Measurements from ENCODE around the gene ST7L. TPM values are rescaled to one million over a fixed set of nuclear protein-coding genes. Genes with fewer than 3 reads are reported as not detected.

The ST7L gene
- total and polyA plus RNA-seq, 2 donors (not counting 3 experiments of a cell fraction or from before 2014, with no cell fraction given) = 12.3 to 28.4 TPM

GRCh38 chr1:112589766-112590165 is 29.2 kb downstream of the ST7L start:
- H3K4me2 ChIP-seq (ENCODE audit: insufficient read depth, low read length) = no peak overlapping the region
- no peak for FAIRE-seq
- CTCF ChIA-PET = interaction anchor here (6.5 kb wide), 1 partner anchor 88 kb away, joined by 38 read pairs; no protein-coding TSS in a partner anchor
- H3K36me3 ChIP-seq (ENCODE audit: control insufficient read depth in 2 of 2, extremely low read depth in 1 of 2, insufficient read depth in 2 of 2, low read length in 2 of 2) = peaks cover 0 to 9% of the 10 kb centered on the region in 2 experiments
- no peaks in the 10 kb centered on the region for H3K9me1 ChIP-seq (replicated peaks; ENCODE audit: control insufficient read depth, extremely low read depth, insufficient read depth, low read length)
- dilution Hi-C loops (cut with MboI; ENCODE audit: extremely low pct_ligation_motif_present, low sequenced_read_pairs) = no loop called here
- H3K79me2 ChIP-seq (ENCODE audit: control insufficient read depth, insufficient read depth, low read length) = no peaks in the 10 kb centered on the region
- no peak overlapping the region for H2AFZ ChIP-seq (ENCODE audit: low read depth, low read length)
- H3K9ac ChIP-seq (replicated peaks; ENCODE audit: extremely low read depth, insufficient read depth, low read length) = no peak overlapping the region
- intact Hi-C loops (cut with micrococcal nuclease) = loop anchor here (5.0 kb wide), 2 partner anchors 42 to 87 kb away; no protein-coding TSS in a partner anchor
- H3K27me3 ChIP-seq (ENCODE audit: control insufficient read depth in 2 of 2, insufficient read depth in 2 of 2, low read length in 2 of 2) = no peaks in the 10 kb centered on the region
- no peak overlapping the region for H3K27ac ChIP-seq (ENCODE audit: insufficient read depth, low read depth, low read length)
- POLR2A ChIA-PET = no interaction called here
- no peak for DNase-seq (ENCODE audit: low read depth, low spot score)
- H4K20me1 ChIP-seq (replicated peaks; ENCODE audit: control insufficient read depth, extremely low read depth, insufficient read depth, low read length) = no peaks in the 10 kb centered on the region
- BruUV-seq (replicated peaks) = no TSS peak
- H3K9me3 ChIP-seq (replicated peaks; ENCODE audit: control insufficient read depth, insufficient read depth, low read length) = no peaks in the 10 kb centered on the region
- H3K4me3 ChIP-seq (replicated peaks in 1 of 3; ENCODE audit: insufficient read depth in 1 of 3, low read depth in 1 of 3, low read length in 3 of 3) = no peak overlapping the region
- TF ChIP-seq GATA2 (IDR thresholded peaks at IDR 0.05; ENCODE audit: insufficient read depth, insufficient read length, low read depth, low read length) = no peak
- TF ChIP-seq JUN (IDR thresholded peaks at IDR 0.05; ENCODE audit: borderline replicate concordance, insufficient read depth, insufficient read length, low read depth) = no peak
- peaks cover 20% of the 10 kb centered on the region for H3K4me1 ChIP-seq (ENCODE audit: control insufficient read depth, extremely low read depth, insufficient read depth, low read length)

- FAIRE-seq = no peak
- no peak overlapping the region for H3K4me2 ChIP-seq (ENCODE audit: insufficient read depth, low read length)
- H3K27me3 ChIP-seq (ENCODE audit: control insufficient read depth in 2 of 2, insufficient read depth in 2 of 2, low read length in 2 of 2) = no peaks in the 10 kb centered on the region
- intact Hi-C loops (cut with micrococcal nuclease) (no loop called here), dilution Hi-C loops (cut with MboI; ENCODE audit: extremely low pct_ligation_motif_present, low sequenced_read_pairs) (no loop called here)
- H3K9me1 ChIP-seq (replicated peaks; ENCODE audit: control insufficient read depth, extremely low read depth, insufficient read depth, low read length) = no peaks in the 10 kb centered on the region
- no peak overlapping the region for H3K4me3 ChIP-seq (replicated peaks in 1 of 3; ENCODE audit: insufficient read depth in 1 of 3, low read depth in 1 of 3, low read length in 3 of 3)
- BruUV-seq (replicated peaks) = no TSS peak
- H4K20me1 ChIP-seq (replicated peaks; ENCODE audit: control insufficient read depth, extremely low read depth, insufficient read depth, low read length) = no peaks in the 10 kb centered on the region
- H3K9ac ChIP-seq (replicated peaks; ENCODE audit: extremely low read depth, insufficient read depth, low read length) = no peak overlapping the region
- H3K9me3 ChIP-seq (replicated peaks; ENCODE audit: control insufficient read depth, insufficient read depth, low read length) = no peaks in the 10 kb centered on the region
- H3K4me1 ChIP-seq (ENCODE audit: control insufficient read depth, extremely low read depth, insufficient read depth, low read length) = no peaks in the 10 kb centered on the region
- no peak for DNase-seq (ENCODE audit: low read depth, low spot score)
- ChIA-PET CTCF (interaction anchor here (1.1 to 2.3 kb wide), 3 partner anchors 10 to 82 kb away, joined by 3 to 9 read pairs (median 5); no protein-coding TSS in a partner anchor), POLR2A (no interaction called here)
- H3K36me3 ChIP-seq (ENCODE audit: control insufficient read depth in 2 of 2, extremely low read depth in 1 of 2, insufficient read depth in 2 of 2, low read length in 2 of 2) = no peaks in the 10 kb centered on the region
- no peak overlapping the region for H2AFZ ChIP-seq (ENCODE audit: low read depth, low read length)
- H3K79me2 ChIP-seq (ENCODE audit: control insufficient read depth, insufficient read depth, low read length) = no peaks in the 10 kb centered on the region
- no peak overlapping the region for H3K27ac ChIP-seq (ENCODE audit: insufficient read depth, low read depth, low read length)
- TF ChIP-seq FOS (IDR thresholded peaks at IDR 0.05; ENCODE audit: borderline replicate concordance, insufficient read depth, low read length) (no peak), MYC (IDR thresholded peaks at IDR 0.05; ENCODE audit: low read depth, low read length) (no peak), POLR2AphosphoS5 (IDR thresholded peaks at IDR 0.05; ENCODE audit: insufficient read depth, low read depth, low read length) (no peak), POLR2A (IDR thresholded peaks at IDR 0.05; ENCODE audit: low read depth, low read length) (no peak), EZH2 (IDR thresholded peaks at IDR 0.05; ENCODE audit: borderline replicate concordance, low read depth, low read length, severe bottlenecking) (no peak), JUN (IDR thresholded peaks at IDR 0.05; ENCODE audit: borderline replicate concordance, insufficient read depth, insufficient read length, low read depth) (no peak), GATA2 (IDR thresholded peaks at IDR 0.05; ENCODE audit: insufficient read depth, insufficient read length, low read depth, low read length) (no peak)
- TF ChIP-seq, protein P1, sequence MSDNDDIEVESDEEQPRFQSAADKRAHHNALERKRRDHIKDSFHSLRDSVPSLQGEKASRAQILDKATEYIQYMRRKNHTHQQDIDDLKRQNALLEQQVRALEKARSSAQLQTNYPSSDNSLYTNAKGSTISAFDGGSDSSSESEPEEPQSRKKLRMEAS (IDR thresholded peaks at IDR 0.05; ENCODE audit: insufficient read depth, insufficient read length) = no peak
- TF ChIP-seq, protein P2, sequence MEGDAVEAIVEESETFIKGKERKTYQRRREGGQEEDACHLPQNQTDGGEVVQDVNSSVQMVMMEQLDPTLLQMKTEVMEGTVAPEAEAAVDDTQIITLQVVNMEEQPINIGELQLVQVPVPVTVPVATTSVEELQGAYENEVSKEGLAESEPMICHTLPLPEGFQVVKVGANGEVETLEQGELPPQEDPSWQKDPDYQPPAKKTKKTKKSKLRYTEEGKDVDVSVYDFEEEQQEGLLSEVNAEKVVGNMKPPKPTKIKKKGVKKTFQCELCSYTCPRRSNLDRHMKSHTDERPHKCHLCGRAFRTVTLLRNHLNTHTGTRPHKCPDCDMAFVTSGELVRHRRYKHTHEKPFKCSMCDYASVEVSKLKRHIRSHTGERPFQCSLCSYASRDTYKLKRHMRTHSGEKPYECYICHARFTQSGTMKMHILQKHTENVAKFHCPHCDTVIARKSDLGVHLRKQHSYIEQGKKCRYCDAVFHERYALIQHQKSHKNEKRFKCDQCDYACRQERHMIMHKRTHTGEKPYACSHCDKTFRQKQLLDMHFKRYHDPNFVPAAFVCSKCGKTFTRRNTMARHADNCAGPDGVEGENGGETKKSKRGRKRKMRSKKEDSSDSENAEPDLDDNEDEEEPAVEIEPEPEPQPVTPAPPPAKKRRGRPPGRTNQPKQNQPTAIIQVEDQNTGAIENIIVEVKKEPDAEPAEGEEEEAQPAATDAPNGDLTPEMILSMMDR (IDR thresholded peaks at IDR 0.05; ENCODE audit: extremely low read depth in 1 of 2, insufficient read depth in 1 of 2, low read depth in 1 of 2, low read length in 2 of 2) = no peak
Observed at GRCh38 chr1:112583366-112583765, 35.6 kb downstream of the ST7L start.
